GM18861 (cell line): ENCODE data around the gene ITPR2.
"Not testable (repeated sequence)": the region's sequence is repeated elsewhere in the genome, so short reads cannot be mapped to it uniquely, and the experiment has no call there.

ENCODE experiments used
- ATAC-seq: cut with Tn5 transposase; IDR thresholded peaks from one replicate; pipeline ENCODE4 v1.9.1; 2021; ENCODE audit not compliant: unreplicated experiment

Gene ITPR2

DNA sequence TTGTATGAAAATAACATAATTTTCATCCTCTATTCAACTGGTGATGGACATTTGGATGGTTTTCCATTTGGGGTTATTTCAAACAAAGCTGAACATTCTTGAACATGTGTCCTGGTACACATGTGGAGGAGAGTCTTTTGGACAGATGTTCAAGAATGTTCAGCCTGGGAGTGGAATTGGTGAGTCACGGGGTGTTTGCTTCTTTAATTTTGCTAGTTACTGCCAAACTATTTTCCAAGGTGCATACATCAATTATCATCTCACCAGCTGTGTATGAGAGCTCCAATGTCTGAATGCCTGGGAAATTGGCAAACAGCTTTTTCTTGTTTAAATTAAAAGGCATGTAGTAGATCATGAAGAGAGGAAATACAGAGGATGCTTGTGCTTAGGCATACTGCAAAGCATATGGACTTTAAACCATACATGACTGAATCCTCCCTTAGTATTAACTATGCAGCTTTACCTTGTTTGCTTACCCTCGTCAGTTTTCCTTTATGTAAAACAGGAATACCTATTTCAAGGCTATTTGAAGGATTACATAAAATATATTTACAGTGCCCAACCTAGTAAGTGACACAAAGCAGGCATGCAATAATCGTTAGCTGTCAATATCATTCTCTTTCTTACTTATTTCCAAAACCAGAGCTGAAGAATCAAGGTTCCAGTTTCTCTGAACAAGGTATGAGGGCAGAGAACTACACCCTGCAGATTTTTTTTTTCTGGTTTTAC is 152.1 kb downstream of the ITPR2 start:
- no peak for ATAC-seq

DNA sequence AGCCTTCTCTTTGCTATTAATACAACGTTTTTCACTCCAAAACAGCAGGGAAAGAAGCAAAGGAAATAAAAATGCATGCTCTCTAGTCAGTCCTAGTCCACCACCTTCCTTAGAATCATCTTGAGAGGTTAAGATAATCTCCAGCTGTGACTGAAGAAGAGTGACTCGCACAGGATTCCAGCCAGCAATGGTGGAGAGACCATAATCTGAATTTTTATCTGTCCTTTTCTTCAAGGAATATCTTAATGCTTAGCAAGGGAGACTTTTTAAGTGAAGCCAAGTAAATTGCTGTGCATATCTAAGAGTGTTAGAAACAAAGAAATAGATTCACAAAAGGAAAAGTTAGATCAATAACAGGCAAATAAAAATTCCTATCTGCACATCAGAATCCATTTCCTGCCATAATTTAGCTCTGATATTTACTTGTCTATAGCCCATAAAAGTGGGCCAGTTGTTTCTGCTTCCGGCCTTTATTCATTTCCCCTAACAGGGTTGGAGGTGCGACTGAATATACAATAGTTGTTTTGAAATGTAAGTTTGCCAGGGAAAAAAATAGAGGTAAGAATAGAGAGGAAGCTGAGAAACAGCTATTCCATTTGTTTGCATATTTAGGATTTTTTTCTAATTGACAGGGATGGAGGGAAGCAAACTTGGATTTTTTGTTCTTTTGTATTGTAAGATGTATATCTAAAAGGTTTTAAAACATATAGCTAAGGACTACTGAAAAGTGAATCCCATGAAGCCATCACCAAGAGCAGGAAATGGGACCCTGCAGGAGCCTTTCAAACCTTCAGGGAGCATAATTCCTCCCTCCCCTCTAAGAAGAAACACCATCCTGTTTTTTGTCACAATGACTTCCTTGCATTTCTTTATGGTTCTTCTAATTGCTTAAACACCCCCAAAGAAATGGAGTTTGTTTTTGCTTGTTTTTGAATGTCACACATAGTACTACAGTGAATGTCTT is 154.0 kb downstream of the ITPR2 start:
- no peak for ATAC-seq

DNA sequence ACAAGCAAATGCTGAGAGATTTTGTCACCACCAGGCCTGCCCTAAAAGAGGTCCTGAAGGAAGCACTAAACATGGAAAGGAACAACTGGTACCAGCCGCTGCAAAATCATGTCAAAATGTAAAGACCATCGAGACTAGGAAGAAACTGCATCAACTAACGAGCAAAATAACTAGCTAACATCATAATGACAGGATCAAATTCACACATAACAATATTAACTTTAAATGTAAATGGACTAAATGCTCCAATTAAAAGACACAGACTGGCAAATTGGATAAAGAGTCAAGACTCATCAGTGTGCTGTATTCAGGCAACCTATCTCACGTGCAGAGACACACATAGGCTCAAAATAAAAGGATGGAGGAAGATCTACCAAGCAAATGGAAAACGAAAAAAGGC is 161.5 kb downstream of the ITPR2 start:
- not testable (repeated sequence) for ATAC-seq

DNA sequence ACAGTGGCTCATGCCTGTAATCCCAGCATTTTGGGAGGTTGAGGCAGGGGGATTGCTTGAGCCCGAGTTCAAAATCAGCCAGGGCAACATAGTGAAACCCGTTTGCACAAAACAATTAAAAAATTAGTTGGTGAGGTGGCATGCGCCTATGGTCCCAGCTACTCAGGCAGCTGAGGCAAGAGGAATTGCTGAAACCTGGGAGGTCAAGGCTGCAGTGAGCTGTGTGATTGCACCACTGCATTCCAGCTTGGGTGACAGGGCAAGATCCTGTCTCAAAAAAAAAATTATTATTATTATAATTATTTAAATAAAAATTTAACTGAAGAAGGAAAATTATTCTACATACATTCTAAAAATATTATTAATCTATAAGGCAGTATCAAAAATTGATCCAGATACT is 164.1 kb downstream of the ITPR2 start:
- no peak for ATAC-seq

DNA sequence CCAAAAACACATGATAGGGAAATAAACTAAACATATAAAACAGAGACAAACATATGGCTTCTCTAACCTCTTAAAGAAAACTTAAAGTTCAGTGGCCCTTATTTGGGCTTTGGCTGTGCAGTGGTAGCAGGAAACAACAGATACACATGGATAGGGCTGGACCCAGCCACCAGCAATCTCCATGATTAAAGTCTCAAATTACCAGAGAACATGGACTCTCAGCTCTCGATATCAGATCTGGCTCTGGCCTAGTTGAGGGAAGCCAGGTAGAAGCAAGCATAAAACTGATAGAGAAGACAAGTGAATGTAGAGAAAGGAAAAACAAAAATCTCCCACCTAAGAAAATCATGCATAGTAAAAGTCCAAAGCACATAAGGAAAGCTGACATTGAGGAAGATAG is 164.8 kb downstream of the ITPR2 start:
- no peak for ATAC-seq

DNA sequence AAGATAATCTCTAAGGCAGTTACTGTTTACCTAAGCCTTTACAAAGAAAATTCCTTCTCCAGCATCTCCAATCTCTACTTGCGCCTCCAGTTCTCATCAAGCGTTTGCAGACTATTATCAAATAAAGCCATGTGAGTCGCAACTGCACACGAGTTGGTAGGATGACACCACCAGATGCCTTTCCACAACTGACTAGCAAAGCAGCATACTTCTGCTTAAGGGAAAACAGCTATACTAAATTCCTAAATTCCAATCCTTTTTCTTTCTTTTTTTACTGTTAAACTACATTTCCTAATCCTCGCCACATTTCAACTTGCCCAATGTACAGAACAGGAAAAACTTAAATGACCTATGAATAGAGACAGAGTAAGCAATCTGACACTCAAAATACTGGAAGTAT is 166.7 kb downstream of the ITPR2 start:
- no peak for ATAC-seq

DNA sequence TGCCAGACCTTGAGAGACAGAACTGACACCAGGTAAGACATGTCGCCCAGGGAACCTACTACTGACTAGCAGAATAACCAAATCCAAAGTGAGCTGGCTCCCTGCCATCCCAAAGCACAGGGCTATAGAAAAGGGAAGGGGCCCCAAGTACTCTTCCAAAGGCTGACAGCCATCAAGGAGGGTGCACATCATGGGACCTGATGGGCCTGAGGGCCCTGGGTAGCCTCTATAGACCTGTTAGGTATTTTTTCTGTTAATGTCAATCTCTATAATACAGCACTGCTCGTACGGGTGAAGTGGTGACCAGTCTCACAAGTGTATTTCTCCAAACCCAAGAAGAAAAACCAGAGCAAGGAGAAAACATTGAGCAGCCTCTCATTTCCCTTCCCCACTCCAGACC is 171.6 kb downstream of the ITPR2 start:
- ATAC-seq = no peak

DNA sequence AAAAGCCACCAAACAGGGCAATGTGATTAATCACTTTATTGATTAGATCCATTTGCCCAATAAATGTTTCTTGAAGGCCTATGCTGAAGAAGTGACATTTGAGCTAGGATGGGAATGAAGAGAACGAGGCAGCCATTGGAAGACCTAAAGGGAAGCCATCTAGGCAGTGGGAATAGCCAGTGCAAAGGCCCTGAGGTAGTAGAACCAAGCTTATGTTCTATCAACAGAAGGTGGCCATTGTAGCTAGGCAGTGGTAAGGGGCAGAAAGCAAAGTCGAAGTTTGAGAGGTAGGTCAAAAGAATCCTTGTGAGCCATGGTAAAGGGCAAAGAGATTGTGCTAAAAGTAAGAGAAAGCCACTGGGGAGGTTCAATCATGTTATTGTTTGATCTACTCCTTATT is 173.1 kb downstream of the ITPR2 start:
- no peak for ATAC-seq

DNA sequence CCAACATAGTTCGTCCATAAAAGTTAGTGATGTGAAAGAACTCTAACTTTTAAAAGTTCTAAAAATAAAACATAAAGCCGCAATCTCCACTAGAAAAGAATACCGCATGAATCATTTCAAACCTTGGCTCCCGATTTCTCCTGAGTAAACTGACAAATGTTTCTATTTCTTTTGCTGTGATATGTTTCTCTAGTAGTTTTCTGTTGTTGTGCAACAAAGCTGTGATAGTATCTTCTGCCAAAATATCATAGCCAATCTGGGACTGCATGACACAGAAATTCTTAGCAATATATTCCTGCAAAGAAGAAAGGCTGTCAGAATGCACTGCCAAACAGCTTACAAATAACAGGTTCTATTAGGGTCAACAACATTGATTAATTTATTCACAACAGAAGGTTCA is 174.0 kb downstream of the ITPR2 start:
- ATAC-seq = no peak

DNA sequence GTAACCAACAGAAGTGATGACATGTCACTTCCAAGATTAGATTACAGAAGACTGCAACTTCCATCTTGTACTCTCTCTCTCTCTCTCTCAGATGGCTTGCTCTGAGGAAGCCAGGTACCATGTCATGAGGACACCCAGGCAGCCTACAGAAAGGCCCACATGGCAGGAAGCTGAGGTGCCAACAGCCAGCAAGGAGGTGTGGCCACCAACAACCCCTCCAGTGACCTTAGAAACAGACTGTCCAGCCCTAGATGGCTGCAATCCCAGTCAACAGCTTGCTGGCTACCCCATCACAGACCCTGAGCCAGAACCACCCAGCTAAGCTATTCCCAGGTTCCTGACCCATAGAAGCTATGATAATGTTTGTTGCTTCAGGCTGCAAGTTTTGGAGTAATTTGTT is 178.4 kb downstream of the ITPR2 start:
- no peak for ATAC-seq

DNA sequence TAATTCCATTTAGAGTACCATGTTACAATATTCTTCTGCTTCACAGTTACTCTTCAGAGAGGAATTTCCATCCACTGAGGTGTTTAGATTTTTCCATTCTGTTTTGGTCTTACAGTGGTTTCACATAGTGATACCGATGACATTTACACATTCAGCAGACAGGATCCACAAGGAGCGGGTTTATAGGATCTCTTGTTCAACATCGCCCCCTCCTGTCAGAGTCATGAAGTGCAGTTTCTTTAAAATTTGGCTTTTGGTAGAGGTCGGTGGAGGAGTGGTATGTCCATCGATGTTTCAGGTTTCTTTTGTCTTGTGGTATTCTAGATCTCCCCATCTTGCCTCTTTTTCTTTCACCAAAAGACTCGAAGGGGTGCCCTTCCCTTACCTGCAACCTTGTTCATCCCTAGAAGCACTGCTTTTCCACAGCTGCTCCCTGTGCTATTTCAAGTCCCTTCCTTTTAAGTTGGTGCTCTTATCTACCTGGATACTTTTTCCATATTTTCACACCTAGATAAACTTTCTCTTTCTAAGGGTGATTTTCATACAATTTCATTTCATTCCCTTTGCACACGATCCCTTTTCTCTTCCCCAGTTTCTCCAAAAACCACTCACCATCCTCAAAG is 181.3 kb downstream of the ITPR2 start:
- no peak for ATAC-seq

DNA sequence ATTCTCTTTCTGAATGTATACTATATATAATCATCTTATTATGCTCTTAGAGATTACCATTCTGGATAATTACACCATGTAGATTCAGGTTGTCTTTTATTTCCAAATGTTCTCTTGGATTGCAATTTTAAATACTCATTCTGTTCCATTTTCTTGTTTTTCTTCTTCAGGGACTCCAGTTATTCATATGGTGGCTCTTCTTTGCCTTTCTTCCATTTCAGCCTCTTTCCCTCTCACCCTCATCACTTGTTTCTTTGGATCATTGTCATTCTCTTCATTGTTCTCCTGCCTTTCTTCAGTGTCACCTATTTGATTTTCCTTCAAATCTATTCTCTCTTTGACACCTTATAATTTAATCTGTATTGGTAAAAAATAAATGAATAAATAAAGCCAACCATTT is 182.0 kb downstream of the ITPR2 start:
- no peak for ATAC-seq

DNA sequence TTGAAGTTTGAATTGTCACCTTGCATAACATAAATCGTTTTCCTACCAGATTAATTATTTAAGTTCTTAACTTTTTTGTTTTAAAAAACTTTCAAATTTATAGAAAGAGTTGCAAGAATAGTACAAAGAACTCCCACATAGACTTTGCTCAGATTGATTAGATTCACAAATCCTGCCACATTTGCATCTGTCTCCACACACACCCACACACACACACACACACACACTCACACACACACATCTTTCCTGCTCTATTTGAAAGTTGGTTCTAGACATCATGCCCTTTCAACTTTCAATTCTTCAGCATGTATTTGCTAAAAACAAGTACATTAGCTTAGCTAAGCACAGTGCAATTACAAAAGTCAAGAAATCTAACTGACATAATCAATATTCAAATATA is 184.0 kb downstream of the ITPR2 start:
- ATAC-seq = no peak

DNA sequence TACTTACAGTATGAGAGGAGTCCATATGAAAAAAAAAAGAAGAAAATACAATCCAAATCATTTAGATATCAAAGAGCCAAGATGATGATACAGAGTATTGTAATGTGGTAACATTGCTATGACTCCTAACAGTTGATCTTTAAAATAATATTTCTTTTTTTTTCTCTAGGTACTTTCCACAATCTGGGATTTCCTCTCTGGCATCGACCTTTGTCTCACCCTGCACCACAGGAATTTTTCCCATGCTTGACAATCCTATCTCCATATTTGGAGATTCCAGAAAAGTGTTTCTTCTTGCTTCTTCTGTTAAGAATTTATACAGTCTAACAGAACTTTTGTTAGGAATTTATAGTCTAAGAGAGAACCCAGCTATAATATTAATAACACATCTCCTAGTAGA is 184.4 kb downstream of the ITPR2 start:
- no peak for ATAC-seq

DNA sequence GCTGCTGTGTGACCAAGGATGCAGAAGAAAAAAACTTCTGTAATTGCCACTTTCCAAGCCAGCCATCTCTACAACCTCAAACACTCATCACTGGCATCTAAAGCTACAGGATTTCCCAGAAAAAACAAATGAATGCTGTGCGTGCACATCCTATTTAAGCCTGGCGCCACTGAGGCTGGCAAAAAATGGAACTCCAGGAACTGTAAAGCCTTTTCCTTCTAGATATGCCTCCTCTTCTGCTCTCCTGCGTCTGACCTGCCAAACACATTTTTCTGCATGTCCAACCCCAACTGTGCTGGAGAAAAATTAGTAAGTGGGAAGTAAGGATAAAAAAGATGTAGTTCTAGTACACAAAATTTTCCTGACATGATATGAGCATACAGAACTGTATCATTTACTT is 184.9 kb downstream of the ITPR2 start:
- no peak for ATAC-seq

DNA sequence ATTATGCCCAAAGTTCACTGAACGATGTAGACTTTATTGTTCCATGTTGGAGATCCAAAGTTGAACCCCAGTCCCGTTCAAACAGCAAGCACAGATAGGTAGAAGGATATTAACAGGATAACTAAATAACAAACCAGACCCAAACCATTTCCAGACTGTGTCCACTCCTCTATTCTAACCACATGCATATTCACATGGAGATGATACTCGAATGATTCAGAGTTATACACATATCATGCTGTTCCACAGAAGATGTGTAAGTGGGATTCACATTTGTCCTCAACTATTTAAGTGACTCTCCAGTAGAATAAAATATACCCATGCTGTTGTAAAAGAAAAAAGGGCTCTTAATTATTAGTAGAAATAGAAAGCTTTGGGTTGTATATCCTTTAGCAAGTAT is 185.9 kb downstream of the ITPR2 start:
- ATAC-seq = no peak

DNA sequence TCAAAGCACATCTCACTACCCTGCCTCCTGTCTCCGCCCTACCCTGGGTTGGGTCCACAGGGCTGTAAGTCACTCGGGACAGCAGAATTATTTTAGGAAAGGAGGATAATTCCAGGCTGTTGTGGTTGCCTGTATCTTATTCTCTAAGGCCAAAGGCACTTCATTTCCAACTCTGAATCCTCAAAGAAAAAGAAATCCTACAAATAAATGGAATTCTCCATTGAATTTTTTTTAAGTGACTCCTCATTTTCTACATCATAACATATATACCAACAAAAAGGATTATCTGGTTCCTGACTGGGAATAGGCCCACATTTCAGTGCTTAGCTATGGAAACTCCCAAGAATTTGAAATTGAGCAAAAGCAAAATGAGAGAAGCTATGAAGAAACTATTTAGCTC is 186.4 kb downstream of the ITPR2 start:
- no peak for ATAC-seq

DNA sequence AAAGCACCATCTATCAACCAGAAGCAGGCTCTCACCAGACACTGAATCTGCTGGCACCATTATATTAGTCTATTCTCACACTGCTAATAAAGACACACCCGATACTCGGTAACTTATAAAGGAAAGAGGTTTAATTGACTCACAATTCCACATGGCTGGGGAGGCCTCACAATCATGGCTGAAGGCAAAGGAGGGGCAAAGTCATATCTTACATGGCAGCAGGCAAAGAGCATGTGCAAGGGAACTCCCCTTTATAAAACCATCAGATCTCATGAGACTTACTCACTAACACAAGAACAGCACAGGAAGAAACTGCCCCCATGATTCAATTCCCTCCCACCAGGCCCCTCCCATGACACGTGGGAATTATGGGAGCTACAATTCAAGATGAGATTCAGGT is 188.6 kb downstream of the ITPR2 start:
- not testable (repeated sequence) for ATAC-seq

DNA sequence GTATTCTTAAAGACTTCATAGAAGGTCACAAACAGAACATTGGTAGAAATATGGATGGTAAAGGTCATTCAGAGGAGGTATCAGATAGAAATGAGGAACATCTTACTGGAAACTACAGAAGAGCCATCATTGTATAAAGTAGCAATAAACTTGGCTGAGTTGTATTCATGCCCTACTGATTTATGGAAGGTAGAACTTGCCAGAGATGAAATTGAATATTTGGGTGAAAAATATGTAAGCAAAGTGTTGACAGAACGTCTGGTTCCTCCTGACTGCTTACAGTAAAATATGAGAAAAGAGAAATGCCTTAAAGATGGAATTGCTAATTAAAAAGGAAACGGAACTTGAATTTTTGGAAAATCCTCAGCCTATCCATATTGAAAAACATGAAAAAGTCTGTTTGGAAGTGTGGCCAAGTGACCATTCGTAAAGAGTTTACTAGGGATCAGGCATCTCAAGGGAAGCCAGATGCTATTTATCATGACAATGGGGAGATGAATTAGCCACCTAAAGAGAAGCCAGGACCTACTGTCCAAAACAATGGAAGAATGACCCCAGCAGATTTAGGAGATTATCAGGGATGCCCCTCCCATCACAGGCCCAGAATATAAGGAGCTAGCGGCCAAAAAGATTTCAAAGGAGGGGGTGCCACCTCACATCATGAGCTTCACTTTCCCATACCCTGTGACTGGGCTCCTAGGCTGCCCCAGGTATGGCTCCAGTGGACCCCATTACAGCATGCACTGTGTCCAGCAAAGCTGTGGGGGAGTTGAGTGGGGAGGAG is 189.3 kb downstream of the ITPR2 start:
- no peak for ATAC-seq

DNA sequence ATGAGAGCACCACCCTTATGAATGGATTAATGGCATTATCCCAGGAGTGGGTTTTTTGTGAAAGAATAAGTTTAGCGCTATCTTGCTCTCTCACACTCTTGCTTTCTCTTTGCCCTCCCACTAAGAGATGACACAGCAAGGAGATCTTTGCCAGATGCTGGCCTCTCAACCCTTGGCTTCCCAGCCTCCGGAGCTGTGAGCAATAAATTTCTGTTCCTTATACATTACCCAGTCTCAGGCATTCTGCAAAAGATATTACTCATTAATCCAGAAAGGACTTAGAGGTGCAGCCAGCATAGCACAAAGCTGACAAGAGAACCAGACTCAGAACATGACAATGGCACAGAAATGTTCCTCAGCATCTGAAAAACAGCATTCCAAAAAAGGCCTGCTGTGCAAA is 190.6 kb downstream of the ITPR2 start:
- ATAC-seq = no peak

DNA sequence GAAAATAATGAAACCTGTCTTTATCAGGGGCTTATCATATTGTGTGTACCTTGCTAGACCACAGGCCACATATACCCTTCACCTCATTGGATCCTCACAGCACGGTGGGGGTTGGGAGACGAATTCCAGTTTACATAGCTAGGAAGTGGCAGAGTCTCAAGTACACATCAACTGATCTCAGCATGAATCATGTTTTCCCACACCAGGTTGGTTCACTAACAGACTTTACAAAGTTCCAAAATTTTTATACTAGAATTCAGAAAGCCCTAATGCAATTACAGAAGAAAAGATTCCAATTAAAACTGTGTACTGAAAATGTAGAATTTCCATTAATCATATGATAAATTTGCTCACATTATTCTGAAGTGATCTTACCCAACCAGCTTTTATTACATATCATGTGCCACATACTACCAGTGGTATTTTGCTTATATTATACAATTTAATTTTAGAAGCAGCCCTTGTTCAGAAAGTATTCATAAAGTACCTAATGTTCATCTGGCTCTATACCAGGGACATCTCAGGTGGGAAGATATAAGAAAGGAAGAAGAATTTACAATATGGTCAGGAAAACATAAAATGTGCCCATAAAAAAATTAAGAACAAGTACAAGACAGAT is 196.2 kb downstream of the ITPR2 start:
- ATAC-seq = no peak
